Right lobe of liver (tissue), 6 donors: ENCODE results near the gene HSD17B4. TPM values are rescaled to one million over a fixed set of nuclear protein-coding genes. Genes with fewer than 3 reads are reported as not detected.

Experiments
- ATAC-seq, 4 donors: fragments of 200-7000 bp; cut with Tn5 transposase; one replicate each; pipeline ENCODE4 v1.9.1; 2020; ENCODE audit warnings: mild to moderate bottlenecking in 4 of 4, moderate library complexity in 4 of 4
- DNase-seq, 3 donors: peaks; one replicate each; pipeline ENCODE4 v3.0.0-alpha.2; 2020
- H3K27ac ChIP-seq, 3 donors: fragments of 200-600 bp; one replicate each; pipeline ENCODE4 v1.8.0; 2022
- H3K27me3 ChIP-seq, 2 donors: fragments of 200-600 bp; one replicate each; pipeline ENCODE4 v1.8.0; 2022
- H3K36me3 ChIP-seq, 4 donors: fragments of 200-600 bp; sonication (generic) in 1 of 4; one replicate each; pipeline versions ENCODE4 v1.5.1 to v1.8.0; 2017 to 2022; ENCODE audit warnings: control low read depth in 1 of 4
- H3K4me1 ChIP-seq, 4 donors: fragments of 200-600 bp; sonication (generic) in 1 of 4; one replicate each; pipeline versions ENCODE4 v1.5.1 to v1.8.0; 2017 to 2022; ENCODE audit warnings: control low read depth in 1 of 4
- H3K4me3 ChIP-seq, 3 donors: fragments of 200-600 bp; one replicate each; pipeline ENCODE4 v1.8.0; 2022
- H3K9me3 ChIP-seq, 4 donors: fragments of 200-600 bp; sonication (generic) in 1 of 4; one replicate each; pipeline versions ENCODE4 v1.5.1 to v1.8.0; 2017 to 2022; ENCODE audit warnings: control low read depth in 1 of 4
- POLR2A ChIP-seq: fragments of 450-650 bp; IDR thresholded peaks from one replicate; pipeline ENCODE4 v1.6.1; 2017; ENCODE audit warnings: antibody characterized with exemption, mild to moderate bottlenecking
- whole genome bisulfite sequencing: methylation state at CpG from one replicate; pipeline ENCODE4 v1.1.6; 2018; ENCODE audit warnings: low coverage, low lambda C conversion rate; ENCODE audit not compliant: insufficient coverage; ENCODE audit errors: missing lambda C conversion rate; 5-methylcytosine and 5-hydroxymethylcytosine counted together
- intact Hi-C, 2 donors: fragments of 100-400 bp; cut with DNase I; formaldehyde crosslinking; loops; one replicate each; pipeline versions ENCODE4 v1.11.2 to v1.14.1; 2022
- small RNA-seq, 2 experiments: library from RNA; depleted of rRNA; stranded (forward); fragments of <200 nt; gene quantifications; one replicate each; pipeline ENCODE3, GENCODE V24; 2016
- total RNA-seq, 6 experiments: library from RNA; depleted of rRNA in 2 of 6; stranded (reverse); fragments of >200 nt in 2 of 6; fragmentation: NEBNext Ultra II Directional in 3 of 6; extraction: Animal tissue kit (Norgen Biotek cat#: 25700) in 3 of 6; gene quantifications; one replicate each; pipeline versions ENCODE4 v1.1.0 to v1.2.4, GENCODE V29; 2016 to 2023
- TF ChIP-seq, protein P1 (sequence below), 4 donors: fragments of 200-600 bp in 3 of 4; fragments of 450-650 bp in 1 of 4; IDR thresholded peaks; one replicate each; pipeline versions ENCODE4 v1.5.1 to v1.8.0; 2016 to 2022; ENCODE audit warnings: antibody characterized with exemption in 4 of 4, mild to moderate bottlenecking in 2 of 4
- donor health status: DM: no; HTN: yes; CAD: no.
- donor health status: DM: no; HTN: no; CAD: no.
- donor health status: DM: no; HTN: no; CAD: no.
- donor health status: DM: no; HTN: yes; CAD: no.
- donor health status: DM: no; HTN: yes; CAD: no.

HSD17B4 gene
- total RNA-seq, 6 experiments from 2014 or later, result 380 to 571 (median 473) TPM

DNA sequence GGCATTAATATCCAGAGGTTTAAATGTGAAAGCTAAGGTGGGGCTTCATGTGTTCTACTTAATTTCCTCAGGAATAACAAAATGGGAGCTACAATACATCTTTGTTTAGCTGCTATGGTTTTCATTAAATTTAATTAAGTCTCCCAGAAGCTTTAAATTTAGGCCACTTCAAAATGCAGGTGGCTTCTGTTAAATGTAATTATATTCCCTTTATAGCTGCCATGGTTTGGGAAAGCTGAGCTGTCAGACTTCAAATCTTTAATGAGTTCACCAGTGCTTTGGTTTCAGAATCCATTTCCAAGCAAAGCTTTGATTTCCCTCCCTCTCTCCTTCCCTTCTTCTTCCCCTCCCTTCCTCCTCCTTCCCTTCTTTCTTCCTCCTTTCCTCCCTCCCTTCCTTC is 118.6 kb downstream of the HSD17B4 start:
- no peak for ATAC-seq
- intact Hi-C loops, result no loop called here

DNA sequence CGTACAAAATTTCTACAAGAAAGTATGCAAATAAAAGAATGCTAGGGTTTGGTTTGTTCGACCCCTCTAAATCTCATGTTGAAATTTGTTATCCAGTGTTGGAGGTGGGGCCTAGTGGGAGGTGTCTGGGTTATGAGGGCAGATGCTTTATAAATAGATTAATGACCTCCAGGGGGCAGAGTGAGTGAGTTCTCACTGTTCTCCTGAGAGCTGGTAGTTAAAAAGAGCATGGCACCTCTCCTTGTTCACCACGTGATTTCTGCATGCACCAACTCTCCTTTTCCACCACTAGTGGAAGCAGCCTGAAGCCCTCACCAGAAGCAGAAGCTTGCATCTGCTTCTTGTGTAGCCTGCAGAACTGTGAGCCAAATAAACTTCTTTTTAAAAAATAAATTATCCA is 126.6 kb downstream of the HSD17B4 start:
- peak; percentile 53 to 66 (median 61) for ATAC-seq
- intact Hi-C loops, result no loop called here
- H3K27me3 ChIP-seq, result no peaks in the 10 kb centered on the region
- TF ChIP-seq POLR2A, result no peak
- TF ChIP-seq, protein P1, sequence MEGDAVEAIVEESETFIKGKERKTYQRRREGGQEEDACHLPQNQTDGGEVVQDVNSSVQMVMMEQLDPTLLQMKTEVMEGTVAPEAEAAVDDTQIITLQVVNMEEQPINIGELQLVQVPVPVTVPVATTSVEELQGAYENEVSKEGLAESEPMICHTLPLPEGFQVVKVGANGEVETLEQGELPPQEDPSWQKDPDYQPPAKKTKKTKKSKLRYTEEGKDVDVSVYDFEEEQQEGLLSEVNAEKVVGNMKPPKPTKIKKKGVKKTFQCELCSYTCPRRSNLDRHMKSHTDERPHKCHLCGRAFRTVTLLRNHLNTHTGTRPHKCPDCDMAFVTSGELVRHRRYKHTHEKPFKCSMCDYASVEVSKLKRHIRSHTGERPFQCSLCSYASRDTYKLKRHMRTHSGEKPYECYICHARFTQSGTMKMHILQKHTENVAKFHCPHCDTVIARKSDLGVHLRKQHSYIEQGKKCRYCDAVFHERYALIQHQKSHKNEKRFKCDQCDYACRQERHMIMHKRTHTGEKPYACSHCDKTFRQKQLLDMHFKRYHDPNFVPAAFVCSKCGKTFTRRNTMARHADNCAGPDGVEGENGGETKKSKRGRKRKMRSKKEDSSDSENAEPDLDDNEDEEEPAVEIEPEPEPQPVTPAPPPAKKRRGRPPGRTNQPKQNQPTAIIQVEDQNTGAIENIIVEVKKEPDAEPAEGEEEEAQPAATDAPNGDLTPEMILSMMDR (IDR thresholded peaks at IDR 0.05), result peak in 2 of 4 donors; percentile 20 to 37
- no peaks in the 10 kb centered on the region for H3K4me1 ChIP-seq
- H3K36me3 ChIP-seq, result no peaks in the 10 kb centered on the region
- no peak overlapping the region for H3K4me3 ChIP-seq
- no peak for DNase-seq
- no peaks in the 10 kb centered on the region for H3K9me3 ChIP-seq
- no peak overlapping the region for H3K27ac ChIP-seq
- WGBS, result 80% methylated on average over 3 of the region's 3 CpGs

More for the DNA sequence above, 118.6 kb downstream of the HSD17B4 start:
- H3K27me3 ChIP-seq, result no peaks in the 10 kb centered on the region
- no peaks in the 10 kb centered on the region for H3K36me3 ChIP-seq
- no peak for DNase-seq
- H3K27ac ChIP-seq, result no peak overlapping the region
- H3K4me3 ChIP-seq, result no peak overlapping the region
- H3K4me1 ChIP-seq, result no peaks in the 10 kb centered on the region
- TF ChIP-seq, protein P1 (IDR thresholded peaks at IDR 0.05), result no peak
- TF ChIP-seq POLR2A, result no peak
- no peaks in the 10 kb centered on the region for H3K9me3 ChIP-seq

DNA sequence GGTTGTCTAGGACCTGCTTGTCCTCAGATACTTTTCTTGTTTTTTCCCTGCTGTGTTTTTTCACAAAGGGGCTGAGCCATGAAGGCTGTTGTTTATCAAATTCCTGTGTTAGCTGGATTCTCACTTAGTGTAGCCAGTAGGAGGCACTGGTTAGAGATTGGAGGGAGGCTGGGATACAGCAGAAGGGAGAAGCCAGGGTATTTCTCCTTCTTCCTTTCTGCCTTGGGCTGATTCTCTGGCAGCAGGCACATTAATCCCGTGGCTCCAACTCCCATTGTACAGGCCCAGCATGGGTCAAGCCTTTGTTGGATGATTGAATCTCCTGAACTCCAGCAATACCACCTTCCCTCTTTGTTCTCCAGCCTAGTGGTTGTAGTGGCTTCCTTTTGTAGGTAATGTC is 130.7 kb downstream of the HSD17B4 start:
- H3K9me3 ChIP-seq, result no peaks in the 10 kb centered on the region
- no peaks in the 10 kb centered on the region for H3K27me3 ChIP-seq
- WGBS, result 82% methylated on average over 1 of the region's 1 CpG
- H3K36me3 ChIP-seq, result no peaks in the 10 kb centered on the region
- ATAC-seq, result no peak
- TF ChIP-seq, protein P1 (IDR thresholded peaks at IDR 0.05), result no peak
- no peak for TF ChIP-seq POLR2A
- H3K4me1 ChIP-seq, result no peaks in the 10 kb centered on the region
- intact Hi-C loops, result no loop called here
- DNase-seq, result no peak
- H3K4me3 ChIP-seq, result no peak overlapping the region
- H3K27ac ChIP-seq, result no peak overlapping the region

DNA sequence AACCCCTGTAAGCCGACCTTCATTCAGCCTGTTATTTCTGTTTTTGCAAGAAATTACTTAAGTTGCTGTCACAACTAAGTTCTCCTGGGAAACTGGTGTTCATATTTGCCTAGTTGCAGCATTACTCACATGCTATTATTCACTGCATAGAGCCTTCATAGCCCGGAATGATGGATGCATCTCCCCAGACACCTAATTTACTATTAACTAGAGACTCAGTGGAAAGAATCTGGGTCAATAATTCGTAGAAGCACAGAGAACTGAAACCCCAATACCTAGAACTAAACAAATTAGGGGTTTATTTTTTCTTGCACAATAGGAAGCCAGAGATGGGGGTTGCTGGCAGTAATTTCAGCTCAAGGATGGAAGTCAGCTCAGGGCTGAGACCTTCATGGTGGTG is 131.4 kb downstream of the HSD17B4 start:
- Histone ChIP-seq H3K27ac (no peak overlapping the region), H3K4me3 (no peak overlapping the region), H3K27me3 (no peaks in the 10 kb centered on the region), H3K4me1 (no peaks in the 10 kb centered on the region), H3K36me3 (no peaks in the 10 kb centered on the region), H3K9me3 (no peaks in the 10 kb centered on the region)
- intact Hi-C loops, result no loop called here
- ATAC-seq (no peak), DNase-seq (no peak)
- TF ChIP-seq POLR2A, result no peak
- TF ChIP-seq, protein P1 (IDR thresholded peaks at IDR 0.05), result no peak
- 66% methylated on average over 3 of the region's 3 CpGs for WGBS

Small RNA genes within 50 kb of the gene (small RNA-seq; reads per million reads assigned to genes)
- gene RNA5SP190, result 0.10 to 3.0 reads per million in 2 experiments

Other genes starting within 250 kb of the HSD17B4 start
- gene TNFAIP8, start 96.5 kb upstream of the HSD17B4 start, total RNA-seq, result 10 to 100 TPM in 2 of 6 experiments, 1 to 10 TPM in 4; 2.2 to 26.7 (median 5.4) TPM
- gene FAM170A, start 177.1 kb downstream of the HSD17B4 start, total RNA-seq, result under 1 TPM in 2 of 6 experiments, not detected in 4; 0.19 to 0.24 TPM